ENCODE measurements around the gene ADAM15. TPM values are rescaled to one million over a fixed set of nuclear protein-coding genes. Genes with fewer than 3 reads are reported as not detected.

ADAM15 gene
- total RNA-seq, 4 donors from 2014 or later = 61.5 to 142 (median 115) TPM

DNA sequence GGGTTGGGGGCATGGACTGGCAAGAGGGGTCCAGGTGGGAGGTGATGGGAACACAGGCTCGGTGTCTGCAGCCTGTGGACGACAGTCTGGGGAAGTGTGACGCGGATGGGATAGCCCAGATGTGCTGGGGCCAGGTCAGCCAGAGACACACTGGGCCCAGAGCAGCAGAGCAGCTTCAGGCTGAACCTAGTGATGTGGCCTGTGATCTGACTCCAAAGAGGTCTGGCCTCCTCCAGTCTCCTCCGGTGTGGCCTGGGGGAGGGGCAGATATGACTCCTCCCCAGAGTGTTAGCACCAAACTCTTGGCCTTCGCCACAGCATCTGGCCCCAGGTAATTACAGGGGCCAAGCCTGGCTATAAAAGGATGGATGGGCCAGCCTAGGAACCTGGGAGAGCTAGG, 41.0 kb downstream of the ADAM15 start:
- Histone ChIP-seq H3K4me3 (no peak overlapping the region), H3K27me3 (no peaks in the 10 kb centered on the region), H3K36me3 (no peaks in the 10 kb centered on the region), H3K9me3 (no peaks in the 10 kb centered on the region), H3K27ac (replicated peaks in 1 of 4) (peak overlapping the region in 1 of 4 donors; percentile 15), H3K4me1 (peaks cover 21 to 44% (median 28%) of the 10 kb centered on the region in 4 donors)
- no peak for DNase-seq (ENCODE audit: extremely low spot score)
- WGBS = 80% methylated on average over 4 of the region's 6 CpGs
- no peak for TF ChIP-seq POLR2A (IDR thresholded peaks at IDR 0.05; ENCODE audit: low read depth)
- TF ChIP-seq, protein P1, sequence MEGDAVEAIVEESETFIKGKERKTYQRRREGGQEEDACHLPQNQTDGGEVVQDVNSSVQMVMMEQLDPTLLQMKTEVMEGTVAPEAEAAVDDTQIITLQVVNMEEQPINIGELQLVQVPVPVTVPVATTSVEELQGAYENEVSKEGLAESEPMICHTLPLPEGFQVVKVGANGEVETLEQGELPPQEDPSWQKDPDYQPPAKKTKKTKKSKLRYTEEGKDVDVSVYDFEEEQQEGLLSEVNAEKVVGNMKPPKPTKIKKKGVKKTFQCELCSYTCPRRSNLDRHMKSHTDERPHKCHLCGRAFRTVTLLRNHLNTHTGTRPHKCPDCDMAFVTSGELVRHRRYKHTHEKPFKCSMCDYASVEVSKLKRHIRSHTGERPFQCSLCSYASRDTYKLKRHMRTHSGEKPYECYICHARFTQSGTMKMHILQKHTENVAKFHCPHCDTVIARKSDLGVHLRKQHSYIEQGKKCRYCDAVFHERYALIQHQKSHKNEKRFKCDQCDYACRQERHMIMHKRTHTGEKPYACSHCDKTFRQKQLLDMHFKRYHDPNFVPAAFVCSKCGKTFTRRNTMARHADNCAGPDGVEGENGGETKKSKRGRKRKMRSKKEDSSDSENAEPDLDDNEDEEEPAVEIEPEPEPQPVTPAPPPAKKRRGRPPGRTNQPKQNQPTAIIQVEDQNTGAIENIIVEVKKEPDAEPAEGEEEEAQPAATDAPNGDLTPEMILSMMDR (IDR thresholded peaks at IDR 0.05) = no peak
- intact Hi-C loops (cut with DNase I) = loop anchor here (5.0 kb wide), 1 partner anchor 35 kb away; the partner anchor contains the start of gene EFNA1

DNA sequence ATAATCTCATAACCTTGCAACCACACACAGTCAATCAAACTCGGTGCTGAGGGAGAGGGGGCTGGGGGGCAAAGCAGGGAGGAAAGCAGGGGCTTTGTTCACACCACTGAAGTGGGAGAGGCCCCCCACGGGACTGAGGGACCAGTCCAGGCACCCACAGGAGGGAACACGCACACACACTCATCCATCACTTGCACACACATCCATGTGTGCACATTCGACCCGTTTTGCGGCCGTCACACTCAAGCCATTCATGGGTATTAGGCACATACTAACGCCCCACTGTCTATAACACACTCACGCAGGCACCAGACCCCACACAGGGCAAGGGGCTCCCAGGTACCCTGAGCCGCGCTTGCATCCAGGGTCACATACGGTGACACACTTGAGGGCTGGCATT, 41.5 kb downstream of the ADAM15 start:
- H3K27ac ChIP-seq (replicated peaks in 1 of 4) = peak overlapping the region in 1 of 4 donors; percentile 78
- H3K4me3 ChIP-seq = no peak overlapping the region
- intact Hi-C loops (cut with DNase I) = loop anchor here (1.0 to 5.0 kb wide), 2 partner anchors 35 to 76 kb away; partner anchors contain the start of gene EFNA1

DNA sequence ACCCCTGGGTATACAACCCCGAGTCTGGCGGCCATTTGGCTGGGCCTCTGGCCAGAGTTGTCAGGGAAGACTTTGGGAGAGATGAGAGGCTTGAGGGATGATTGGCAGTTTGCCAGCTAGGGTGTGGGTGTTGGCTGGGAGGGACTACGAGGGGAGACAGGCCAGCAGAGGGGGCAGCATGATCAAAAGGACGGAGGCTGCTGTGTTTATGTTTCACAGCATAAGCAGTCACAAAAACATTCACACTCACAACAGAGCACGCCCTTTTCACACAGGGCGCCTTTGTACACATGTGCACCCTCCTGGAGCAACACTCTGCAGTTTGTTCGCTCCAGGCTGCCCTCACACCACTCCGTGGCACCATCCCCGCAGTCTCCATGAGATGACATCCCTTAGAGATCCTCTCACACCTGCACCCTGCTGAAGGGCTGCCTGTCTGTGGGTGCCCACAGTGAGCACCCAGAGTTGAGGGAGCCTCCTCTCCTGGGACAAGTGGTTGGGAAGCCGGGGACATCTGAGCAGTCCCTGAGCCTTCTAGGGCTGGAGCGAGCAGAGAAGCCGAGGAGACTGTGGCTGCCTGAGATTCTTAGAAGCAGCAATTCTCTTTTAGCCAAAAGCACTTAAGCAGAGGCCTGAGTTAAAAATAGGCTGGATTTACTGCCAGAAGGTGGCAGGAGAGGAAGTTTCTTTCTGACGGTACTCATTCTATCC, 43.0 kb downstream of the ADAM15 start:
- Histone ChIP-seq H3K9me3 (no peaks in the 10 kb centered on the region), H3K4me3 (peak overlapping the region in 2 of 4 donors; percentile 6 to 12), H3K27ac (replicated peaks in 1 of 4) (peak overlapping the region; percentile 61 to 82 (median 80)), H3K4me1 (peaks cover 21 to 37% (median 27%) of the 10 kb centered on the region in 4 donors), H3K27me3 (no peaks in the 10 kb centered on the region), H3K36me3 (no peaks in the 10 kb centered on the region)
- 19% methylated on average over 13 of the region's 13 CpGs for WGBS
- DNase-seq (ENCODE audit: extremely low spot score) = no peak
- TF ChIP-seq POLR2AphosphoS5 (IDR thresholded peaks at IDR 0.05) = no peak
- TF ChIP-seq, protein P1 (IDR thresholded peaks at IDR 0.05) = peak; percentile 54 to 57 (median 57)
- intact Hi-C loops (cut with DNase I) = loop anchor here (1.0 to 5.0 kb wide), 2 partner anchors 33 to 74 kb away; partner anchors contain the start of gene EFNA1

More for the DNA sequence above, 41.5 kb downstream of the ADAM15 start:
- H3K27me3 ChIP-seq = no peaks in the 10 kb centered on the region
- no peak for DNase-seq (ENCODE audit: extremely low spot score)
- no peaks in the 10 kb centered on the region for H3K9me3 ChIP-seq
- no peaks in the 10 kb centered on the region for H3K36me3 ChIP-seq
- H3K4me1 ChIP-seq = peaks cover 21 to 39% (median 27%) of the 10 kb centered on the region in 4 donors
- TF ChIP-seq, protein P1 (IDR thresholded peaks at IDR 0.05) = no peak
- no peak for TF ChIP-seq POLR2AphosphoS5 (IDR thresholded peaks at IDR 0.05)
- WGBS = 87% methylated on average over 11 of the region's 12 CpGs

DNA sequence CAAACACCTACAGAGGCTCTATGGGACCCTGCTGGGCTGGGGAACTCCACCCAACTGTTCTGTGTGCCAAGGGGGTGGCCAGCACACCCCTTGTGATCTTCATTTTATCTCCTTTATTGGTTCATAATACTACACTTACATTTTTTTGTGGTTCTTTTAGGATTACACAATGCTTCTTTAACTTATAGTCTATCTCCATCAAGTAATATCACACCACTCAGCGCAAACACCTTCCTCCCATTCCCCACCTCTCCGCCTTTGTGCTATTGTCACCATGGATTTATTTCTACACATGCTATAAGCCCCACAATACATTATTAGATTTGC, 43.5 kb downstream of the ADAM15 start:
- no peak for TF ChIP-seq POLR2A (IDR thresholded peaks at IDR 0.05; ENCODE audit: low read depth)
- no peak for TF ChIP-seq POLR2AphosphoS5 (IDR thresholded peaks at IDR 0.05)
- no peak for TF ChIP-seq EP300 (IDR thresholded peaks at IDR 0.05)
- TF ChIP-seq, protein P1 (IDR thresholded peaks at IDR 0.05) = no peak
- H3K9me3 ChIP-seq = no peaks in the 10 kb centered on the region
- intact Hi-C loops (cut with DNase I) = loop anchor here (5.0 kb wide), 1 partner anchor 33 kb away; the partner anchor contains the start of gene EFNA1
- peaks cover 21 to 37% (median 27%) of the 10 kb centered on the region in 4 donors for H3K4me1 ChIP-seq
- 63% methylated on average over 2 of the region's 2 CpGs for WGBS
- DNase-seq (ENCODE audit: extremely low spot score) = no peak
- H3K27me3 ChIP-seq = no peaks in the 10 kb centered on the region
- H3K27ac ChIP-seq (replicated peaks in 1 of 4) = peak overlapping the region; percentile 61 to 82 (median 80)
- no peak overlapping the region for H3K4me3 ChIP-seq
- no peaks in the 10 kb centered on the region for H3K36me3 ChIP-seq

Measured in esophagus muscularis mucosa (tissue), 4 donors.